HepG2 (cell line): Measurements from ENCODE around the gene ERMARD. TPM values are rescaled to one million over a fixed set of nuclear protein-coding genes. Genes with fewer than 3 reads are reported as not detected.
A peak's percentile ranks its signal among the peaks of the same experiment; 100 is the strongest.

ENCODE experiments used
- ATM ChIP-seq: fragments of 450-650 bp; IDR thresholded peaks from 2 replicates; pipeline ENCODE4 v1.7.1; 2017; ENCODE audit warnings: mild to moderate bottlenecking, borderline replicate concordance
- DPF2 ChIP-seq: sonication (generic); formaldehyde crosslinking; IDR thresholded peaks from 2 replicates; pipeline ENCODE4 v1.4.0; 2020; ENCODE audit warnings: mild to moderate bottlenecking, low read depth, missing genetic modification reagents, borderline replicate concordance
- ERF ChIP-seq: IDR thresholded peaks from 2 replicates; pipeline ENCODE4 v1.6.1; 2018; ENCODE audit warnings: missing biosample characterization, missing genetic modification reagents
- IRX3 ChIP-seq: sonication (generic); formaldehyde crosslinking; IDR thresholded peaks from 2 replicates; pipeline ENCODE4 v1.8.1; 2023; ENCODE audit warnings: mild to moderate bottlenecking, low read depth, missing genetic modification reagents, borderline replicate concordance
- JUN ChIP-seq: sonication (generic); formaldehyde crosslinking; IDR thresholded peaks from 2 replicates; pipeline ENCODE4 v1.4.0; 2020; ENCODE audit warnings: mild to moderate bottlenecking, missing genetic modification reagents
- NCOA5 ChIP-seq: sonication (generic); formaldehyde crosslinking; IDR thresholded peaks from 2 replicates; pipeline ENCODE4 v1.4.0; 2020; ENCODE audit warnings: missing genetic modification reagents
- PPARG ChIP-seq: conservative IDR thresholded peaks from 2 replicates; pipeline ENCODE4 v1.6.1; 2016; ENCODE audit warnings: missing biosample characterization, missing genetic modification reagents
- RAD51 ChIP-seq: fragments of 450-650 bp; IDR thresholded peaks from 2 replicates; pipeline ENCODE4 v1.6.1; 2016; ENCODE audit warnings: borderline replicate concordance
- TBP ChIP-seq: sonication (generic); formaldehyde crosslinking; IDR thresholded peaks from 2 replicates; pipeline ENCODE4 v1.5.0; 2020; ENCODE audit warnings: missing genetic modification reagents
- ZNF367 ChIP-seq: sonication (generic); formaldehyde crosslinking; IDR thresholded peaks from 2 replicates; pipeline ENCODE4 v1.4.0; 2020; ENCODE audit warnings: missing genetic modification reagents, borderline replicate concordance
- ZSCAN9 ChIP-seq: IDR thresholded peaks from 2 replicates; pipeline ENCODE4 v1.6.1; 2016; ENCODE audit warnings: borderline replicate concordance
- polyA plus RNA-seq, 8 experiments: library from polyadenylated mRNA; depleted of rRNA in 3 of 8; stranded (reverse) in 7 of 8; unstranded in 1 of 8; fragments of >200 nt; fragmentation: Illumina TruSeq in 4 of 8; extraction: Trizol in 4 of 8; gene quantifications; 2 replicates each; pipeline versions ENCODE4 v1.2.1 to v1.2.3, GENCODE V29; 2011 to 2016; ENCODE audit warnings: low read depth in 4 of 8, missing spikeins in 1 of 8, mixed read lengths in 1 of 8; ENCODE audit not compliant: insufficient read depth in 1 of 8
- total RNA-seq, 5 experiments: library from RNA; depleted of rRNA; stranded (reverse); fragments of >200 nt; fragmentation: Illumina TruSeq; extraction: Trizol; gene quantifications; 2 replicates each; pipeline ENCODE4 v1.2.3, GENCODE V29; 2016; ENCODE audit warnings: low read depth in 1 of 5
- TF ChIP-seq, protein P1 (sequence below): sonication (generic); formaldehyde crosslinking; conservative IDR thresholded peaks from 2 replicates; pipeline ENCODE4 v1.8.0; 2022; ENCODE audit warnings: missing genetic modification reagents
- TF ChIP-seq, protein P2 (sequence below): sonication (generic); formaldehyde crosslinking; IDR thresholded peaks from 2 replicates; pipeline ENCODE4 v1.5.0; 2020; ENCODE audit warnings: mild to moderate bottlenecking, missing genetic modification reagents
- TF ChIP-seq, protein P3 (sequence below): sonication (generic); formaldehyde crosslinking; IDR thresholded peaks from 2 replicates; pipeline ENCODE4 v1.8.1; 2022; ENCODE audit warnings: low read depth, mild to moderate bottlenecking, missing genetic modification reagents

ERMARD gene
- total and polyA plus RNA-seq, 2 of the 13 experiments (the other 11 are each of a cell fraction or from before 2014, with no cell fraction given): 8.8 to 10.7 TPM

DNA sequence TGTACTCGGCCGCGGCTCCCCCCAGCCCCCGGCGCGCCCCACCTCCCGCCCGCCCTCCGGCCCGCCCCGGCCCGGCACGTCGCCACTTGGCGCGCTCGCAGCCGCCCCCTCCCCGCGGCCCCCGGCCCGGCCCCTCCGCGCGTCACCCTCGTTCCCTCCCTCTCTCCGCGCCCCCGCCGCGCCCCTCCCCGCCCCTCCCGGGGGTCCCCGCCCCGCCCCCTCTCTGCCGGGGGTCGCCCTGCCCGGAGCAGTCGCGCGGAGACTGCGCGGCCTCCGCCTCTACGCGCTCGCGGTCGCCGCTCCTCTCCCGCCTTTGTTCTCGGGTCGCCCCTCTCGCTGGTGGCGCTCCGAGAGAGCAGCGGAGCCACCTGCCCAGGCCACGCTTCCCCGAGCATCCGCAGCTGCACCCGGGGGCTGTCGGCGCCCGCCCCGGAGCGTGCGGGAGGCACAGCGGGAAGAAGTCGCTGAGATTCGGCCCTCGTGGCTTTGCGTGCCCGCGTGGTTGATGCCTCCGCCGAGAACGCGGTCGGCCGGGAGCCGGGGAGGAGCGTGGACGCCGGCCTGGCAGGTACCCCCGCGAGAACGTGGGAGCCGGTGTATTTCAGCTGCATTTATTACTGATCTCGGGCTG is 26.8 kb upstream of the ERMARD start, which contains the start of gene PHF10 (continued):
- no peak; the same call in 1 of the 2 replicates for TF ChIP-seq IRX3 (CRISPR knock-in tag)
- TF ChIP-seq ATM: no peak
- TF ChIP-seq NCOA5 (CRISPR knock-in tag): no peak
- TF ChIP-seq, protein P1, sequence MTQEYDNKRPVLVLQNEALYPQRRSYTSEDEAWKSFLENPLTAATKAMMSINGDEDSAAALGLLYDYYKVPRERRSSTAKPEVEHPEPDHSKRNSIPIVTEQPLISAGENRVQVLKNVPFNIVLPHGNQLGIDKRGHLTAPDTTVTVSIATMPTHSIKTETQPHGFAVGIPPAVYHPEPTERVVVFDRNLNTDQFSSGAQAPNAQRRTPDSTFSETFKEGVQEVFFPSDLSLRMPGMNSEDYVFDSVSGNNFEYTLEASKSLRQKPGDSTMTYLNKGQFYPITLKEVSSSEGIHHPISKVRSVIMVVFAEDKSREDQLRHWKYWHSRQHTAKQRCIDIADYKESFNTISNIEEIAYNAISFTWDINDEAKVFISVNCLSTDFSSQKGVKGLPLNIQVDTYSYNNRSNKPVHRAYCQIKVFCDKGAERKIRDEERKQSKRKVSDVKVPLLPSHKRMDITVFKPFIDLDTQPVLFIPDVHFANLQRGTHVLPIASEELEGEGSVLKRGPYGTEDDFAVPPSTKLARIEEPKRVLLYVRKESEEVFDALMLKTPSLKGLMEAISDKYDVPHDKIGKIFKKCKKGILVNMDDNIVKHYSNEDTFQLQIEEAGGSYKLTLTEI (CRISPR knock-in tag): peak; percentile 32; the same call in 1 of the 2 replicates
- TF ChIP-seq, protein P2, sequence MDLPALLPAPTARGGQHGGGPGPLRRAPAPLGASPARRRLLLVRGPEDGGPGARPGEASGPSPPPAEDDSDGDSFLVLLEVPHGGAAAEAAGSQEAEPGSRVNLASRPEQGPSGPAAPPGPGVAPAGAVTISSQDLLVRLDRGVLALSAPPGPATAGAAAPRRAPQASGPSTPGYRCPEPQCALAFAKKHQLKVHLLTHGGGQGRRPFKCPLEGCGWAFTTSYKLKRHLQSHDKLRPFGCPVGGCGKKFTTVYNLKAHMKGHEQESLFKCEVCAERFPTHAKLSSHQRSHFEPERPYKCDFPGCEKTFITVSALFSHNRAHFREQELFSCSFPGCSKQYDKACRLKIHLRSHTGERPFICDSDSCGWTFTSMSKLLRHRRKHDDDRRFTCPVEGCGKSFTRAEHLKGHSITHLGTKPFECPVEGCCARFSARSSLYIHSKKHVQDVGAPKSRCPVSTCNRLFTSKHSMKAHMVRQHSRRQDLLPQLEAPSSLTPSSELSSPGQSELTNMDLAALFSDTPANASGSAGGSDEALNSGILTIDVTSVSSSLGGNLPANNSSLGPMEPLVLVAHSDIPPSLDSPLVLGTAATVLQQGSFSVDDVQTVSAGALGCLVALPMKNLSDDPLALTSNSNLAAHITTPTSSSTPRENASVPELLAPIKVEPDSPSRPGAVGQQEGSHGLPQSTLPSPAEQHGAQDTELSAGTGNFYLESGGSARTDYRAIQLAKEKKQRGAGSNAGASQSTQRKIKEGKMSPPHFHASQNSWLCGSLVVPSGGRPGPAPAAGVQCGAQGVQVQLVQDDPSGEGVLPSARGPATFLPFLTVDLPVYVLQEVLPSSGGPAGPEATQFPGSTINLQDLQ (CRISPR knock-in tag): no peak
- TF ChIP-seq PPARG (CRISPR knock-in tag): no peak; the same call in 1 of the 2 replicates
- TF ChIP-seq ZNF367 (CRISPR knock-in tag): no peak
- TF ChIP-seq ERF (CRISPR knock-in tag): peak; percentile 48; the same call in 1 of the 2 replicates
- TF ChIP-seq ZSCAN9 (CRISPR knock-in tag): no peak
- TF ChIP-seq DPF2 (CRISPR knock-in tag): no peak
- TF ChIP-seq RAD51: no peak
- no peak for TF ChIP-seq TBP (CRISPR knock-in tag)
- TF ChIP-seq JUN (CRISPR knock-in tag): 0 out of 2 replicates have a peak, but pooled peaks have one; percentile 31
- TF ChIP-seq, protein P3, sequence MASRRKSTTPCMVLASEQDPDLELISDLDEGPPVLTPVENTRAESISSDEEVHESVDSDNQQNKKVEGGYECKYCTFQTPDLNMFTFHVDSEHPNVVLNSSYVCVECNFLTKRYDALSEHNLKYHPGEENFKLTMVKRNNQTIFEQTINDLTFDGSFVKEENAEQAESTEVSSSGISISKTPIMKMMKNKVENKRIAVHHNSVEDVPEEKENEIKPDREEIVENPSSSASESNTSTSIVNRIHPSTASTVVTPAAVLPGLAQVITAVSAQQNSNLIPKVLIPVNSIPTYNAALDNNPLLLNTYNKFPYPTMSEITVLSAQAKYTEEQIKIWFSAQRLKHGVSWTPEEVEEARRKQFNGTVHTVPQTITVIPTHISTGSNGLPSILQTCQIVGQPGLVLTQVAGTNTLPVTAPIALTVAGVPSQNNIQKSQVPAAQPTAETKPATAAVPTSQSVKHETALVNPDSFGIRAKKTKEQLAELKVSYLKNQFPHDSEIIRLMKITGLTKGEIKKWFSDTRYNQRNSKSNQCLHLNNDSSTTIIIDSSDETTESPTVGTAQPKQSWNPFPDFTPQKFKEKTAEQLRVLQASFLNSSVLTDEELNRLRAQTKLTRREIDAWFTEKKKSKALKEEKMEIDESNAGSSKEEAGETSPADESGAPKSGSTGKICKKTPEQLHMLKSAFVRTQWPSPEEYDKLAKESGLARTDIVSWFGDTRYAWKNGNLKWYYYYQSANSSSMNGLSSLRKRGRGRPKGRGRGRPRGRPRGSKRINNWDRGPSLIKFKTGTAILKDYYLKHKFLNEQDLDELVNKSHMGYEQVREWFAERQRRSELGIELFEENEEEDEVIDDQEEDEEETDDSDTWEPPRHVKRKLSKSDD (CRISPR knock-in tag): peak; percentile 42; the same call in 1 of the 2 replicates
